Mesenchymal stem cell (in vitro differentiated cells and primary cell): ENCODE results near the gene MAPKAP1.

Experiments
- DNase-seq: peaks from one replicate; pipeline ENCODE4 v3.0.0-alpha.2; 2013
- H2AFZ ChIP-seq: one replicate; pipeline ENCODE4 v1.6.1; 2013; ENCODE audit warnings: low read depth, mild to moderate bottlenecking, control low read depth, inconsistent platforms, low read length, moderate library complexity
- H2AK5ac ChIP-seq: 2 replicates; pipeline ENCODE4 v1.6.1; 2013; ENCODE audit warnings: low read length, moderate library complexity, mild to moderate bottlenecking, inconsistent platforms; ENCODE audit not compliant: severe bottlenecking
- H2BK120ac ChIP-seq: one replicate; pipeline ENCODE4 v1.6.1; 2013; ENCODE audit warnings: low read depth, mild to moderate bottlenecking, inconsistent platforms, low read length, moderate library complexity
- H2BK12ac ChIP-seq, 2 experiments: one replicate each; pipeline ENCODE4 v1.6.1; 2013; ENCODE audit warnings: inconsistent platforms in 2 of 2, low read length in 2 of 2, mild to moderate bottlenecking in 2 of 2, moderate library complexity in 2 of 2, control low read depth in 1 of 2
- H2BK15ac ChIP-seq: one replicate; pipeline ENCODE4 v1.6.1; 2013; ENCODE audit warnings: mild to moderate bottlenecking, low read depth, inconsistent platforms; ENCODE audit not compliant: poor library complexity, severe bottlenecking
- H2BK5ac ChIP-seq: 2 replicates; pipeline ENCODE4 v1.6.1; 2013; ENCODE audit warnings: low read depth, mild to moderate bottlenecking, low read length, control low read depth, inconsistent platforms; ENCODE audit not compliant: poor library complexity, severe bottlenecking
- H3K14ac ChIP-seq, 2 experiments: one replicate each; pipeline ENCODE4 v1.6.1; 2013; ENCODE audit warnings: inconsistent platforms in 2 of 2, low read length in 2 of 2, control low read depth in 1 of 2, mild to moderate bottlenecking in 1 of 2, moderate library complexity in 1 of 2
- H3K18ac ChIP-seq, 2 experiments: one replicate each; pipeline ENCODE4 v1.6.1; 2013; ENCODE audit warnings: inconsistent platforms in 2 of 2, low read length in 2 of 2, control low read depth in 1 of 2, low read depth in 1 of 2, mild to moderate bottlenecking in 1 of 2
- H3K23ac ChIP-seq, 2 experiments: one replicate each; pipeline ENCODE4 v1.6.1; 2013; ENCODE audit warnings: inconsistent platforms in 2 of 2, low read length in 2 of 2, mild to moderate bottlenecking in 2 of 2, moderate library complexity in 2 of 2, control low read depth in 1 of 2
- H3K27ac ChIP-seq: 2 replicates; pipeline ENCODE4 v1.5.1; 2013; ENCODE audit warnings: mild to moderate bottlenecking, moderate library complexity, low read length, control low read depth, inconsistent platforms; ENCODE audit not compliant: poor library complexity, severe bottlenecking
- H3K27me3 ChIP-seq, 2 experiments: 2 replicates each; pipeline versions ENCODE4 v1.6.1 to v1.7.0; 2013; ENCODE audit warnings: low read length in 2 of 2, mild to moderate bottlenecking in 2 of 2, moderate library complexity in 2 of 2, control low read depth in 1 of 2, inconsistent platforms in 1 of 2; ENCODE audit not compliant: control insufficient read depth in 1 of 2, insufficient read depth in 1 of 2
- H3K36me3 ChIP-seq, 2 experiments: 2 replicates each; pipeline versions ENCODE4 v1.6.1 to v1.7.0; 2013; ENCODE audit warnings: low read length in 2 of 2, control low read depth in 1 of 2, inconsistent platforms in 1 of 2, low read depth in 1 of 2, mild to moderate bottlenecking in 1 of 2; ENCODE audit not compliant: insufficient read depth in 2 of 2, control insufficient read depth in 1 of 2
- H3K4ac ChIP-seq, 2 experiments: one replicate each; pipeline ENCODE4 v1.6.1; 2013; ENCODE audit warnings: inconsistent platforms in 2 of 2, low read length in 2 of 2, mild to moderate bottlenecking in 2 of 2, moderate library complexity in 2 of 2, control low read depth in 1 of 2, low read depth in 1 of 2
- H3K4me1 ChIP-seq: 2 replicates; pipeline ENCODE4 v1.6.1; 2013; ENCODE audit warnings: low read depth, low read length, control low read depth; ENCODE audit not compliant: control insufficient read depth, insufficient read depth
- H3K4me2 ChIP-seq: 2 replicates; pipeline ENCODE4 v1.6.1; 2013; ENCODE audit warnings: low read length, mild to moderate bottlenecking, inconsistent platforms; ENCODE audit not compliant: poor library complexity, severe bottlenecking
- H3K4me3 ChIP-seq, 2 experiments: 2 replicates each; pipeline versions ENCODE4 v1.5.1 to v1.7.0; 2013; ENCODE audit warnings: low read length in 2 of 2, mild to moderate bottlenecking in 2 of 2, control low read depth in 1 of 2, low read depth in 1 of 2; ENCODE audit not compliant: insufficient read depth in 1 of 2
- H3K79me1 ChIP-seq: replicated peaks from 2 replicates; pipeline ENCODE4 v1.6.1; 2013; ENCODE audit warnings: mild to moderate bottlenecking, control low read depth, low read length, inconsistent platforms; ENCODE audit not compliant: poor library complexity, severe bottlenecking
- H3K9ac ChIP-seq: 2 replicates; pipeline ENCODE4 v1.7.0; 2013; ENCODE audit warnings: mild to moderate bottlenecking, low read length, moderate library complexity
- H3K9me3 ChIP-seq: 2 replicates; pipeline ENCODE4 v1.7.0; 2013; ENCODE audit warnings: mild to moderate bottlenecking, low read length; ENCODE audit not compliant: control insufficient read depth
- H4K8ac ChIP-seq: one replicate; pipeline ENCODE4 v1.6.1; 2013; ENCODE audit warnings: inconsistent platforms, mild to moderate bottlenecking, low read length, moderate library complexity
- H4K91ac ChIP-seq: one replicate; pipeline ENCODE4 v1.6.1; 2013; ENCODE audit warnings: mild to moderate bottlenecking, low read length, inconsistent platforms
- WGBS: methylation state at CpG from one replicate; pipeline ENCODE4 v1.1.7; 2013; ENCODE audit warnings: mixed read lengths; 5-methylcytosine and 5-hydroxymethylcytosine counted together

The MAPKAP1 gene

DNA sequence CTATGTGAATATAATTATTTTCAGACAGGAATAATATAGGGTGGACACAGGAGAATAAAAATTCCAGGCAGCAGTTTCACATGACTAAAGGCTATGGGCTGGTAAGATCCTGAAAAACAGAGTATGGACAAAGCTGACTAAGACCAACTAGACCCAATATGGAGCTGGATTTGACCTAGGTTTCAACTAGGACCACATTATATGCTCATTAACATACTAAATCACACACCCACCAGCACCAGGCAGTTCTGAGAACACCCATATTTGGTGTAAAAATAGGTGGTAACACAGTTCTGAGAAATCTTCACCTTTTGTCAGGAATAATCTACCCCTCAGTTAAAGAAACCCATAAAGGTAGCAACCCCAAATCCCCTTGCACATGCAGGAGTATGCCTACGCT is 64.7 kb downstream of the MAPKAP1 start:
- no peaks in the 10 kb centered on the region for H3K27me3 ChIP-seq
- no peak overlapping the region for H3K9ac ChIP-seq
- no peak overlapping the region for H4K91ac ChIP-seq
- no peak for DNase-seq
- no peaks in the 10 kb centered on the region for H3K9me3 ChIP-seq
- H3K4me3 ChIP-seq: no peak overlapping the region
- no peaks in the 10 kb centered on the region for H3K4me1 ChIP-seq
- no peak overlapping the region for H3K4me2 ChIP-seq
- H2BK5ac ChIP-seq: no peak overlapping the region
- H3K79me1 ChIP-seq: peaks cover 26% of the 10 kb centered on the region
- no peak overlapping the region for H3K18ac ChIP-seq
- no peak overlapping the region for H2AK5ac ChIP-seq
- no peak overlapping the region for H3K4ac ChIP-seq
- no peak overlapping the region for H4K8ac ChIP-seq
- no peak overlapping the region for H3K14ac ChIP-seq
- H2AFZ ChIP-seq: no peak overlapping the region
- H3K23ac ChIP-seq: no peak overlapping the region
- WGBS: 100% methylated on average over 1 of the region's 1 CpG
- peaks cover 0 to under 1% of the 10 kb centered on the region in 2 experiments for H3K36me3 ChIP-seq
- H2BK12ac ChIP-seq: no peak overlapping the region
- H2BK120ac ChIP-seq: no peak overlapping the region
- H3K27ac ChIP-seq: no peak overlapping the region
- H2BK15ac ChIP-seq: no peak overlapping the region

DNA sequence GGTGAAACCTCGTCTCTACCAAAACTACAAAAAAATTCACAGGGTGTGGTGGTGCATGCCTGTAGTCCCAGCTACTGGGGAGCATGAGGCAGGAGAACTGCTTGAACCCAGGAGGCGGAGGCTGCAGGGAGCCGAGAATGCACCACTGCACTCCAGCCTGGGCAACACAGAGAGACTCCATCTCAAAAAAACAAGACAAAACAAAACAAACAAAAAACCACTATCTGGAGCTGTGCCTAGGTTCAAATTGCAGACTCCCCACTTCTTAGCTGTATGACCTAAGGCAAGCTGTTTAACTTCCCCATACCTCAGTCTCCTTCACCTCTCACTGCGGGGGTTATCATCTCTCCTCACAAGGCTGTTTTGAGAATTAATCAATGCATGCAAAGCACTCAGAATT is 68.0 kb downstream of the MAPKAP1 start:
- Histone ChIP-seq H3K4me3 (no peak overlapping the region), H3K4ac (no peak overlapping the region), H2BK5ac (no peak overlapping the region), H2AFZ (no peak overlapping the region), H3K27me3 (no peaks in the 10 kb centered on the region), H2BK12ac (no peak overlapping the region), H3K9ac (no peak overlapping the region), H2BK120ac (no peak overlapping the region), H4K91ac (no peak overlapping the region), H3K36me3 (no peaks in the 10 kb centered on the region), H2AK5ac (no peak overlapping the region), H3K14ac (no peak overlapping the region), H3K27ac (no peak overlapping the region), H3K18ac (no peak overlapping the region), H3K4me2 (no peak overlapping the region), H3K9me3 (no peaks in the 10 kb centered on the region), H3K4me1 (no peaks in the 10 kb centered on the region), H3K79me1 (peaks cover 27% of the 10 kb centered on the region), H2BK15ac (no peak overlapping the region), H3K23ac (no peak overlapping the region), H4K8ac (no peak overlapping the region)
- WGBS: 94% methylated on average over 4 of the region's 4 CpGs
- DNase-seq: no peak

DNA sequence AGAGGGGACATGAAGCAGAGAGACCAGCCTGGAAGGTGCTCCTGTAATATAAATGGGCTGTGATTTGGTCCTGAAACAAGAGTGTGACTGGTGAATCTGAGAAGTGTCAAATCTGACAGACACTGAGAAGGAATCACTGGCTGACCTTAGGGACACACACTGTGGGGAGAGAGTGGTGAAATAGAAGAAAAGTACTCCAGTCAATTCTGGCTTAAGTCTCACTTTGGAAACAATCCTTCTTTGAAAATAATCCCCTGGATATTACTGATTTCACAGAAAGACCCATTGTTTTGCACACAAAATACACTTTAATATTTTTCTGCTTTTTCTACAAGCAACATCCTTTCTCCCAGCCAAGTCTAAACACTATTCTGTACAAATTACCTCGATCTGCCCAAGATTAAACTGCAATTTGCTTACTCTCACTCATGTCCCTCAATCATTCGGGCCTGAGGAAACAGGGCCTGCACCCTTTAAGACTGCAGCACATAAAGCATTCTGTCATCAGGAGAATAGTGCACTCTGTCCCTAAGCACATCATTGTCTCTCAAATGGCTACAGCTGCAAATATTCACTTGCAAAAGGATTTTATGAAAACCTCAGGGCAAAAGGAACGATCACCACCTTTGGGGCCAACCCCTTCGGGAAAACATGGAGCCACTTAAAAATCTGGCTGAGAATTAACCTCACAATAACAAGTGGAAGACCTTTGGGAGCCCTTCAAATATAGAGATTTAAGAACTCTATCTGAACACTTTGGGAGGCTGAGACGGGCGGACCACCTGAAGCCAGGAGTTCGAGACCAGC is 68.6 kb downstream of the MAPKAP1 start:
- Histone ChIP-seq H2AK5ac (no peak overlapping the region), H2BK120ac (no peak overlapping the region), H3K9me3 (no peaks in the 10 kb centered on the region), H3K4me3 (no peak overlapping the region), H3K36me3 (no peaks in the 10 kb centered on the region), H3K27me3 (no peaks in the 10 kb centered on the region), H3K23ac (no peak overlapping the region), H3K14ac (no peak overlapping the region), H2AFZ (no peak overlapping the region), H4K91ac (no peak overlapping the region), H2BK12ac (no peak overlapping the region), H3K9ac (no peak overlapping the region), H3K79me1 (peaks cover 25% of the 10 kb centered on the region), H3K4ac (no peak overlapping the region), H3K4me1 (no peaks in the 10 kb centered on the region), H2BK15ac (no peak overlapping the region), H3K18ac (no peak overlapping the region), H3K4me2 (no peak overlapping the region), H4K8ac (no peak overlapping the region), H2BK5ac (no peak overlapping the region), H3K27ac (no peak overlapping the region)
- DNase-seq: no peak
- WGBS: 95% methylated on average over 7 of the region's 7 CpGs

DNA sequence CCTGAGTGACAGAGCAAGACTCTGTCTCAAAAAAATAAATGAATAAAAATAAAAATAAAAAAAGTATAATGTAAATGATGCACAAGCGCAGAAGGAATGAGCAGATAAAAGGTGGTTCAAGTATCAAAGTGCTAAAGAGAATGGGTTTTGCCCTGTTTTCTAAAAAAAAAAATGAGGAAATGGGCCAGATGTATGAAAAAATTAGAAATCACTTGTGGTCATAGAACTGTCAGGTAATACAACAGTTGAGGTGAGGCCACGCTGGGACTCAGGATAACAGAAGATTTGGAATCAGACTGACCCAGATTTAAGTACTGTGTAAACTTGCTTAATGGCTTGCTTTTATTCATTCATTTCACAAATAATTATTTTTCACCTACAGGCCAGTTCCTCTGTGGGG is 69.8 kb downstream of the MAPKAP1 start:
- H3K27ac ChIP-seq: no peak overlapping the region
- no peak overlapping the region for H3K14ac ChIP-seq
- H3K9ac ChIP-seq: no peak overlapping the region

More for the DNA sequence above, 69.8 kb downstream of the MAPKAP1 start:
- Histone ChIP-seq H3K4me1 (peaks cover 3% of the 10 kb centered on the region), H2BK12ac (no peak overlapping the region), H4K91ac (no peak overlapping the region), H3K79me1 (peaks cover 20% of the 10 kb centered on the region), H2BK15ac (no peak overlapping the region), H2AFZ (no peak overlapping the region), H3K36me3 (no peaks in the 10 kb centered on the region), H2BK120ac (no peak overlapping the region), H3K9me3 (no peaks in the 10 kb centered on the region), H3K4me2 (no peak overlapping the region), H3K23ac (no peak overlapping the region), H3K27me3 (no peaks in the 10 kb centered on the region), H4K8ac (no peak overlapping the region), H3K18ac (no peak overlapping the region), H3K4ac (no peak overlapping the region), H2AK5ac (no peak overlapping the region), H3K4me3 (no peak overlapping the region), H2BK5ac (no peak overlapping the region)
- no peak for DNase-seq
- WGBS: over 99% methylated on average over 2 of the region's 2 CpGs
